GM12878 (cell line): ENCODE data around the gene VWA8. TPM values are rescaled to one million over a fixed set of nuclear protein-coding genes. Genes with fewer than 3 reads are reported as not detected.
"Not testable (repeated sequence)": the region's sequence is repeated elsewhere in the genome, so short reads cannot be mapped to it uniquely, and the experiment has no call there.

ENCODE experiments used
- ATAC-seq: fragments of 200-7000 bp; cut with Tn5 transposase; 3 replicates; pipeline ENCODE4 v1.9.1; 2020; ENCODE audit warnings: mild to moderate bottlenecking, moderate library complexity
- BruUV-seq: library from RNA; stranded (reverse); fragments of 400-500 nt; replicated peaks from 2 replicates; lab custom pipeline; 2021; lab: Mats Ljungman, UMichigan
- CTCF ChIA-PET: fragments of 300-600 bp; sonication (Branson Sonifier 250); formaldehyde crosslinking; extraction: SDS; loops from one replicate; lab custom pipeline; 2021; ENCODE audit warnings: inconsistent platforms; lab: Yijun Ruan, JAX
- POLR2A ChIA-PET: fragments of 350-600 bp; formaldehyde crosslinking; extraction: SDS; loops from one replicate; lab custom pipeline; 2021; ENCODE audit warnings: inconsistent platforms; lab: Charles Lee
- RAD21 ChIA-PET: fragments of 300-600 bp; sonication (Branson Sonifier 250); formaldehyde crosslinking; loops from one replicate; lab custom pipeline; 2023; ENCODE audit warnings: antibody characterized with exemption; ENCODE audit not compliant: unreplicated experiment; lab: Charles Lee
- SMC1A ChIA-PET: fragments of 300-600 bp; sonication (Branson Sonifier 250); formaldehyde crosslinking; loops from one replicate; lab custom pipeline; 2023; ENCODE audit not compliant: unreplicated experiment, uncharacterized antibody; lab: Charles Lee
- DNase-seq: peaks from one replicate; pipeline ENCODE4 v3.0.0-alpha.2; 2011; ENCODE audit warnings: low read depth, low spot score
- FAIRE-seq: peaks from 3 replicates; lab custom pipeline; 2011; peaks lifted over from hg19 to GRCh38; lab: Jason Lieb, UNC
- H2AFZ ChIP-seq: 2 replicates; pipeline ENCODE4 v1.6.0; 2011; ENCODE audit warnings: low read depth, low read length, control low read depth; ENCODE audit not compliant: control insufficient read depth
- H3K27ac ChIP-seq: 2 replicates; pipeline ENCODE4 v1.5.1; 2011; ENCODE audit warnings: control low read depth; ENCODE audit not compliant: control insufficient read depth, insufficient read depth
- H3K27me3 ChIP-seq, 2 experiments: replicated peaks in 1 of 2; 2 replicates each; pipeline versions ENCODE4 v1.6.0 to v1.6.1; 2011; ENCODE audit warnings: low read length in 1 of 2; ENCODE audit not compliant: control insufficient read depth in 2 of 2, insufficient read depth in 2 of 2
- H3K36me3 ChIP-seq, 2 experiments: 2 replicates each; pipeline ENCODE4 v1.5.1; 2011; ENCODE audit warnings: low read length in 1 of 2; ENCODE audit not compliant: control insufficient read depth in 2 of 2, insufficient read depth in 2 of 2
- H3K4me1 ChIP-seq: 2 replicates; pipeline ENCODE4 v1.6.1; 2011; ENCODE audit warnings: mild to moderate bottlenecking, low read length, moderate library complexity, mixed read lengths; ENCODE audit not compliant: control insufficient read depth, insufficient read depth
- H3K4me2 ChIP-seq: 2 replicates; pipeline ENCODE4 v1.6.0; 2011; ENCODE audit warnings: control low read depth; ENCODE audit not compliant: control insufficient read depth, insufficient read depth
- H3K4me3 ChIP-seq: fragments of 200-600 bp; sonication (generic); 2 replicates; pipeline ENCODE4 v1.5.1; 2016
- H3K79me2 ChIP-seq: 2 replicates; pipeline ENCODE4 v1.6.0; 2011; ENCODE audit warnings: low read length; ENCODE audit not compliant: control insufficient read depth, insufficient read depth
- H3K9ac ChIP-seq: 2 replicates; pipeline ENCODE4 v1.8.0; 2011; ENCODE audit warnings: low read length, control low read depth, mixed read lengths; ENCODE audit not compliant: control insufficient read depth, insufficient read depth
- H3K9me3 ChIP-seq: replicated peaks from 3 replicates; pipeline ENCODE4 v1.5.1; 2011; ENCODE audit warnings: mild to moderate bottlenecking, low read length; ENCODE audit not compliant: control insufficient read depth, insufficient read depth
- H4K20me1 ChIP-seq: 2 replicates; pipeline ENCODE4 v1.6.0; 2011; ENCODE audit not compliant: control insufficient read depth, insufficient read depth
- CREM ChIP-seq: IDR thresholded peaks from 2 replicates; pipeline ENCODE4 v1.6.1; 2014; ENCODE audit warnings: antibody characterized with exemption, low read depth
- HDGF ChIP-seq: fragments of 450-650 bp; IDR thresholded peaks from 2 replicates; pipeline ENCODE4 v1.6.1; 2016; ENCODE audit warnings: antibody characterized with exemption
- LARP7 ChIP-seq: fragments of 450-650 bp; IDR thresholded peaks from 2 replicates; pipeline ENCODE4 v1.6.1; 2017; ENCODE audit warnings: mild to moderate bottlenecking
- ZBED1 ChIP-seq: IDR thresholded peaks from 2 replicates; pipeline ENCODE4 v1.6.1; 2016; ENCODE audit warnings: borderline replicate concordance
- ZNF384 ChIP-seq: IDR thresholded peaks from 2 replicates; pipeline ENCODE4 v1.6.1; 2012; ENCODE audit warnings: low read depth, mild to moderate bottlenecking, low read length, improper control_type of control experiment, borderline replicate concordance
- ZNF622 ChIP-seq: fragments of 450-650 bp; IDR thresholded peaks from 2 replicates; pipeline ENCODE4 v1.6.1; 2017; ENCODE audit warnings: mild to moderate bottlenecking, inconsistent platforms
- ZNF687 ChIP-seq: fragments of 450-650 bp; IDR thresholded peaks from 2 replicates; pipeline ENCODE4 v1.6.1; 2017; ENCODE audit warnings: mild to moderate bottlenecking, moderate library complexity
- ZSCAN29 ChIP-seq: fragments of 450-650 bp; IDR thresholded peaks from 2 replicates; pipeline ENCODE4 v1.6.1; 2017; ENCODE audit warnings: mild to moderate bottlenecking, moderate library complexity
- WGBS: methylation state at CpG from one replicate; pipeline ENCODE4 v1.1.6; 2016; ENCODE audit warnings: low lambda C conversion rate; ENCODE audit not compliant: insufficient replicate concordance, insufficient coverage; ENCODE audit errors: missing lambda C conversion rate; 5-methylcytosine and 5-hydroxymethylcytosine counted together
- in situ Hi-C: fragments of 300-500 bp; cut with MboI; formaldehyde crosslinking; loops from 9 replicates; pipeline ENCODE4 v1.14.3; 2018; ENCODE audit warnings: mixed read lengths
- intact Hi-C: fragments of 100-400 bp; cut with micrococcal nuclease; formaldehyde crosslinking; loops from one replicate; pipeline ENCODE4 v1.14.2; 2022; ENCODE audit not compliant: unreplicated experiment
- polyA plus RNA-seq, 11 experiments: library from polyadenylated mRNA; depleted of rRNA in 4 of 11; unstranded in 6 of 11; stranded (reverse) in 5 of 11; fragments of >200 nt; fragmentation: Nextera tagmentation in 4 of 11; fragmentation: Illumina TruSeq in 1 of 11; extraction: Ambion mirVana in 4 of 11; extraction: Trizol in 1 of 11; gene quantifications; 1 replicate in 1 of 11; 2 replicates in 10 of 11; pipeline versions ENCODE4 v1.2.1 to v1.2.3, GENCODE V29; 2011 to 2016; ENCODE audit warnings: inconsistent platforms in 2 of 11, missing spikeins in 2 of 11, low read depth in 1 of 11
- total RNA-seq, 4 experiments: library from RNA; depleted of rRNA in 3 of 4; stranded (reverse); fragments of >200 nt in 3 of 4; fragmentation: Illumina TruSeq in 1 of 4; extraction: Trizol in 1 of 4; gene quantifications; 2 replicates each; pipeline versions ENCODE4 v1.2.1 to v1.2.3, GENCODE V29; 2013 to 2021

VWA8 gene
- total and polyA plus RNA-seq, 10 of the 15 experiments (the other 5 are each of a cell fraction or from before 2014, with no cell fraction given) = 3.0 to 21.8 (median 13.5) TPM

GRCh38 chr13:41803445-41803735 is 157.5 kb downstream of the VWA8 start:
- intact Hi-C loops, DNase-seq, H3K4me2 ChIP-seq, FAIRE-seq, H2AFZ ChIP-seq, H4K20me1 ChIP-seq, H3K27ac ChIP-seq, CTCF ChIA-PET, RAD21 ChIA-PET, H3K4me3 ChIP-seq, H3K79me2 ChIP-seq, H3K9ac ChIP-seq, H3K4me1 ChIP-seq, ATAC-seq, BruUV-seq, H3K27me3 ChIP-seq, in situ Hi-C loops: not testable (repeated sequence)
- ChIA-PET POLR2A (interaction anchor here (0.6 kb wide), 1 partner anchor 55 kb away, joined by 4 read pairs; no protein-coding TSS in a partner anchor), SMC1A (interaction anchor here (0.8 to 1.6 kb wide), 3 partner anchors 11 to 22 kb away, joined by 3 to 4 read pairs (median 3); no protein-coding TSS in a partner anchor)
- 67% methylated on average over 3 of the region's 3 CpGs for WGBS
- peaks cover 13% of the 10 kb centered on the region for H3K9me3 ChIP-seq
- H3K36me3 ChIP-seq = peaks cover 5 to 10% of the 10 kb centered on the region in 2 experiments; a peak in 3 of 4 replicates

- no TSS peak for BruUV-seq
- ChIA-PET CTCF (no interaction called here), RAD21 (no interaction called here), SMC1A (interaction anchor here (1.6 kb wide), 1 partner anchor 12 kb away, joined by 4 read pairs; no protein-coding TSS in a partner anchor), POLR2A (interaction anchor here (0.6 kb wide), 1 partner anchor 32 kb away, joined by 4 read pairs; no protein-coding TSS in a partner anchor)
- ATAC-seq (no peak), FAIRE-seq (no peak), DNase-seq (no peak)
- Histone ChIP-seq H2AFZ (no peak overlapping the region), H3K27ac (no peak overlapping the region), H3K36me3 (peaks cover 5 to 8% of the 10 kb centered on the region in 2 experiments; a peak in 3 of 4 replicates), H3K9ac (no peak overlapping the region), H3K4me3 (no peak overlapping the region), H3K27me3 (no peaks in the 10 kb centered on the region), H4K20me1 (no peaks in the 10 kb centered on the region), H3K4me1 (no peaks in the 10 kb centered on the region), H3K79me2 (no peaks in the 10 kb centered on the region), H3K4me2 (no peak overlapping the region), H3K9me3 (peaks cover 13% of the 10 kb centered on the region)
- TF ChIP-seq CREM (no peak), ZBED1 (no peak), ZNF622 (no peak), HDGF (no peak), LARP7 (no peak), ZNF687 (no peak), ZSCAN29 (no peak), ZNF384 (no peak)
- in situ Hi-C loops = no loop called here
- intact Hi-C loops = no loop called here
- WGBS = 100% methylated on average over 1 of the region's 1 CpG
Observed at GRCh38 chr13:41802684-41803444, 158.0 kb downstream of the VWA8 start.
